Activated B cell treated with CpG ODN at 0.5 μM for 24 hours (primary cell): ENCODE measurements around the gene POLR1B. TPM values are rescaled to one million over a fixed set of nuclear protein-coding genes. Genes with fewer than 3 reads are reported as not detected.
A peak's percentile ranks its signal among the peaks of the same experiment; 100 is the strongest.

Source experiments
- ATAC-seq: fragments of 200-7000 bp; cut with Tn5 transposase; one replicate; pipeline ENCODE4 v1.10.0; 2021; ENCODE audit warnings: low read depth, mild to moderate bottlenecking, moderate library complexity
- CTCF ChIA-PET: fragments of 350-600 bp; sonication (Branson Sonifier 250); formaldehyde crosslinking; loops from one replicate; lab custom pipeline; 2021; ENCODE audit warnings: antibody characterized with exemption; lab: Charles Lee
- POLR2A ChIA-PET: fragments of 350-600 bp; sonication (Branson Sonifier 250); formaldehyde crosslinking; loops from one replicate; lab custom pipeline; 2021; ENCODE audit warnings: antibody characterized with exemption; lab: Charles Lee
- DNase-seq: peaks from one replicate; pipeline ENCODE4 v3.0.0; 2022
- H3K27ac Mint-ChIP-seq: one replicate; pipeline ENCODE4 v1.8.0; 2020; ENCODE audit warnings: mixed read lengths
- H3K27me3 Mint-ChIP-seq: one replicate; pipeline ENCODE4 v1.8.0; 2021; ENCODE audit warnings: mixed read lengths
- H3K36me3 Mint-ChIP-seq: one replicate; pipeline ENCODE4 v1.8.0; 2021; ENCODE audit warnings: low read depth, mixed read lengths
- H3K4me1 Mint-ChIP-seq: one replicate; pipeline ENCODE4 v1.8.0; 2021; ENCODE audit warnings: mixed read lengths
- H3K4me3 Mint-ChIP-seq: one replicate; pipeline ENCODE4 v1.8.0; 2020; ENCODE audit warnings: mild to moderate bottlenecking, mixed read lengths
- H3K9me3 Mint-ChIP-seq: one replicate; pipeline ENCODE4 v1.8.0; 2020; ENCODE audit warnings: mixed read lengths
- CTCF ChIP-seq: fragments of 200-600 bp; IDR thresholded peaks from one replicate; pipeline ENCODE4 v1.8.0; 2022; ENCODE audit warnings: antibody characterized with exemption, mild to moderate bottlenecking
- intact Hi-C: fragments of 100-400 bp; cut with micrococcal nuclease; formaldehyde crosslinking; loops from one replicate; pipeline ENCODE4 v1.15.1; 2024
- total RNA-seq: library from RNA; stranded (reverse); gene quantifications from 2 replicates; pipeline ENCODE4 v1.2.3, GENCODE V29; 2022

POLR1B gene
- total RNA-seq, 1 donor from 2014 or later: 48.8 TPM

- Mint-ChIP-seq H3K27me3 (no peaks in the 10 kb centered on the region), H3K36me3 (no peaks in the 10 kb centered on the region), H3K4me3 (no peak overlapping the region), H3K27ac (no peak overlapping the region), H3K4me1 (no peaks in the 10 kb centered on the region), H3K9me3 (no peaks in the 10 kb centered on the region)
- intact Hi-C loops: no loop called here
- TF ChIP-seq CTCF: no peak
- ChIA-PET POLR2A (interaction anchor here (0.6 to 0.9 kb wide), 3 partner anchors 34 to 110 kb away, joined by 3 to 8 read pairs (median 7); no protein-coding TSS in a partner anchor), CTCF (no interaction called here)
- ATAC-seq: no peak
- DNase-seq: no peak
Measured at GRCh38 chr2:112618383-112618782, 76.1 kb downstream of the POLR1B start.

GRCh38 chr2:112621790-112622527, 79.7 kb downstream of the POLR1B start:
- H3K27ac Mint-ChIP-seq: no peak overlapping the region
- no peak for TF ChIP-seq CTCF
- ChIA-PET CTCF (interaction anchor here (10.8 kb wide), 1 partner anchor 104 kb away, joined by 316 read pairs; no protein-coding TSS in a partner anchor), POLR2A (no interaction called here)
- DNase-seq: no peak
- H3K36me3 Mint-ChIP-seq: no peaks in the 10 kb centered on the region
- H3K9me3 Mint-ChIP-seq: no peaks in the 10 kb centered on the region
- intact Hi-C loops: no loop called here
- no peak overlapping the region for H3K4me3 Mint-ChIP-seq
- H3K4me1 Mint-ChIP-seq: peaks cover 15% of the 10 kb centered on the region
- no peak for ATAC-seq
- no peaks in the 10 kb centered on the region for H3K27me3 Mint-ChIP-seq

GRCh38 chr2:112622528-112622849, 80.2 kb downstream of the POLR1B start:
- H3K27me3 Mint-ChIP-seq: no peaks in the 10 kb centered on the region

GRCh38 chr2:112623913-112624777, 81.9 kb downstream of the POLR1B start:
- no peak for TF ChIP-seq CTCF
- H3K27ac Mint-ChIP-seq: no peak overlapping the region
- peaks cover 16% of the 10 kb centered on the region for H3K4me1 Mint-ChIP-seq
- DNase-seq: no peak
- no peak overlapping the region for H3K4me3 Mint-ChIP-seq
- no peaks in the 10 kb centered on the region for H3K9me3 Mint-ChIP-seq
- no peaks in the 10 kb centered on the region for H3K27me3 Mint-ChIP-seq
- ChIA-PET CTCF (interaction anchor here (1.0 to 10.8 kb wide), 6 partner anchors 21 to 116 kb away, joined by 3 to 316 read pairs (median 12); no protein-coding TSS in a partner anchor), POLR2A (interaction anchor here (0.8 to 1.5 kb wide), 5 partner anchors 20 to 101 kb away, joined by 3 to 10 read pairs (median 5); partner anchors contain the start of genes CHCHD5 and SLC20A1)
- H3K36me3 Mint-ChIP-seq: no peaks in the 10 kb centered on the region
- intact Hi-C loops: no loop called here
- peak; percentile 75 for ATAC-seq

More at GRCh38 chr2:112622528-112622849, 80.2 kb downstream of the POLR1B start:
- DNase-seq (no peak), ATAC-seq (no peak)
- Mint-ChIP-seq H3K4me3 (no peak overlapping the region), H3K9me3 (no peaks in the 10 kb centered on the region), H3K36me3 (no peaks in the 10 kb centered on the region), H3K27ac (no peak overlapping the region), H3K4me1 (peaks cover 16% of the 10 kb centered on the region)
- TF ChIP-seq CTCF: no peak
- CTCF ChIA-PET: interaction anchor here (10.8 kb wide), 1 partner anchor 103 kb away, joined by 316 read pairs; no protein-coding TSS in a partner anchor
- intact Hi-C loops: no loop called here
- POLR2A ChIA-PET: interaction anchor here (0.7 kb wide), 1 partner anchor 107 kb away, joined by 3 read pairs; no protein-coding TSS in a partner anchor
